Measurements from ENCODE around the gene JARID2. TPM values are rescaled to one million over a fixed set of nuclear protein-coding genes. Genes with fewer than 3 reads are reported as not detected.

Gene JARID2
- total and polyA plus RNA-seq, 9 of the 15 experiments (the other 6 are each of a cell fraction or from before 2014, with no cell fraction given) = 5.0 to 29.0 (median 15.6) TPM

DNA sequence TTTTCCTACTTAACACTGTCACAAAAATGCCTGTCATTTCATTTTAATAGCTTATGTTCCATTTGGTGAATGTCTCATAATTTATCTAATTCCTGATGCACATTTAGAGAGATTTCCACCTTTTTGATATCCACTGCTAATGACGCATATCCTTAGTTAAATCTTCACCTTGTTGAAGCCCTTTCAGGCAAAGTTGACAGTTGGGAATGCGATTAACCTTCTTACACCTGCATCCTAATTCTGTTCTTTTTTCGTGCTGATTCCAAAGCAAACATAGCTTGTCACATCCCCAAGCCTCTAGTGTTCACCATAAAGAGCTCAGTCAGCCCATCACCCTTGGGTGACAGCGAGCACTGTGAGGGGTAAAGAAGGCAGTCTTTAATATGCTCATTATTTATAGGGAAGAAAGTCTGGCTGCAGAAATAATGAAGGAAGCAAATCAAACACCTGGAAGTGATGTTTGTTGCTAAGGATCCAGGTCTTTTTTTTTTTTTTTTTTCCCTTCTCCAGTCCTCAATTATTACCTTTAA lies 211.3 kb downstream of the JARID2 start:
- no peaks in the 10 kb centered on the region for H3K9me1 ChIP-seq (ENCODE audit: control insufficient read depth, insufficient read depth, low read length)
- H3K9me3 ChIP-seq (replicated peaks; ENCODE audit: control insufficient read depth, insufficient read depth, low read depth, low read length) = no peaks in the 10 kb centered on the region
- no peak overlapping the region for H3K9ac ChIP-seq (ENCODE audit: insufficient read depth in 1 of 2, low read depth in 2 of 2, low read length in 2 of 2)
- H3K4me1 ChIP-seq (replicated peaks in 1 of 2; ENCODE audit: control insufficient read depth in 2 of 2, insufficient read depth in 2 of 2, low read length in 2 of 2) = no peaks in the 10 kb centered on the region
- no peak for FAIRE-seq
- ATAC-seq = no peak
- CTCF ChIA-PET (ENCODE audit: low intra/inter-chr PET ratio) = interaction anchor here (0.6 kb wide), 1 partner anchor 1634 kb away, joined by 6 read pairs; no protein-coding TSS in a partner anchor
- no TSS peak for BruUV-seq (replicated peaks)
- H3K27me3 ChIP-seq (ENCODE audit: control insufficient read depth in 2 of 2, insufficient read depth in 2 of 2, low read length in 2 of 2) = no peaks in the 10 kb centered on the region
- WGBS (ENCODE audit: insufficient coverage, low coverage, missing lambda C conversion rate) = 78% methylated on average over 4 of the region's 4 CpGs
- H3K27ac ChIP-seq (ENCODE audit: extremely low read depth, low read depth, low read length) = no peak overlapping the region
- H4K20me1 ChIP-seq (replicated peaks; ENCODE audit: control insufficient read depth, insufficient read depth, low read length) = peaks cover 16% of the 10 kb centered on the region; the same call in 1 of the 2 replicates
- H3K36me3 ChIP-seq (ENCODE audit: control insufficient read depth, insufficient read depth, low read length) = peaks cover 21% of the 10 kb centered on the region; the same call in 2 of the 3 replicates
- H3K79me2 ChIP-seq (ENCODE audit: control insufficient read depth, insufficient read depth, low read length) = peaks cover 13% of the 10 kb centered on the region; the same call in 2 of the 3 replicates
- no peak overlapping the region for H3K4me3 ChIP-seq
- no peak overlapping the region for H3K4me2 ChIP-seq (ENCODE audit: insufficient read depth, low read length)
- TF ChIP-seq HEY1 (CRISPR knock-in tag; IDR thresholded peaks at IDR 0.05; ENCODE audit: borderline replicate concordance) (no peak), HOXB6 (CRISPR knock-in tag; IDR thresholded peaks at IDR 0.05; ENCODE audit: borderline replicate concordance) (no peak), MTA1 (IDR thresholded peaks at IDR 0.05; ENCODE audit: borderline replicate concordance) (no peak), BHLHE40 (IDR thresholded peaks at IDR 0.05; ENCODE audit: low read length) (no peak), NEUROD1 (IDR thresholded peaks at IDR 0.05; ENCODE audit: borderline replicate concordance, low read depth, low read length, partially characterized antibody) (no peak), SRF (CRISPR knock-in tag; IDR thresholded peaks at IDR 0.05) (no peak), ZNF561 (CRISPR knock-in tag; conservative IDR thresholded peaks at IDR 0.05) (no peak), FOXA3 (CRISPR knock-in tag; conservative IDR thresholded peaks at IDR 0.05 in 1 of 2, IDR thresholded peaks at IDR 0.05 in 1 of 2) (no peak), GTF2F1 (IDR thresholded peaks at IDR 0.05; ENCODE audit: low read depth, low read length) (no peak), ZNF24 (IDR thresholded peaks at IDR 0.05) (no peak), ZNF77 (CRISPR knock-in tag; IDR thresholded peaks at IDR 0.05) (no peak)
- no peak for DNase-seq (ENCODE audit: extremely low read depth in 1 of 4, low spot score in 3 of 4)
- POLR2A ChIA-PET = interaction anchor here (0.7 to 0.8 kb wide), 2 partner anchors 53 to 233 kb away, joined by 3 to 4 read pairs; no protein-coding TSS in a partner anchor
- no peak overlapping the region for H2AFZ ChIP-seq (ENCODE audit: low read depth, low read length)
- intact Hi-C loops (cut with micrococcal nuclease) (no loop called here), in situ Hi-C loops (cut with MboI) (no loop called here)

Measured in K562 (cell line).